ENCODE data around the gene RPGRIP1L.
A peak's percentile ranks its signal among the peaks of the same experiment; 100 is the strongest.
"Not testable (repeated sequence)": the region's sequence is repeated elsewhere in the genome, so short reads cannot be mapped to it uniquely, and the experiment has no call there.

RPGRIP1L gene

GRCh38 chr16:53711390-53711789, 7.7 kb upstream of the RPGRIP1L start:
- no peaks in the 10 kb centered on the region for H3K36me3 ChIP-seq
- no peak for DNase-seq
- no peaks in the 10 kb centered on the region for H3K27me3 ChIP-seq
- no peak overlapping the region for H3K4me3 ChIP-seq (ENCODE audit: low read depth, low read length)
- TF ChIP-seq CTCF (IDR thresholded peaks at IDR 0.05; ENCODE audit: low read depth, low read length) = no peak
- H3K4me1 ChIP-seq = peaks cover 6% of the 10 kb centered on the region; the same call in 1 of the 2 replicates
- H3K9me3 ChIP-seq = no peaks in the 10 kb centered on the region

- no peak overlapping the region for H3K4me3 ChIP-seq (ENCODE audit: low read depth, low read length)
- DNase-seq = no peak
- H3K4me1 ChIP-seq = 0 out of 2 replicates have a peak, but pooled peaks cover 3% of the 10 kb centered on the region
- no peaks in the 10 kb centered on the region for H3K36me3 ChIP-seq
- no peaks in the 10 kb centered on the region for H3K27me3 ChIP-seq
- TF ChIP-seq CTCF (IDR thresholded peaks at IDR 0.05; ENCODE audit: low read depth, low read length) = no peak
- no peaks in the 10 kb centered on the region for H3K9me3 ChIP-seq
Measured at GRCh38 chr16:53708490-53708889, 4.8 kb upstream of the RPGRIP1L start.

- Histone ChIP-seq H3K4me3 (ENCODE audit: low read depth, low read length) (no peak overlapping the region), H3K36me3 (no peaks in the 10 kb centered on the region), H3K4me1 (0 out of 2 replicates have a peak, but pooled peaks cover 3% of the 10 kb centered on the region), H3K27me3 (no peaks in the 10 kb centered on the region), H3K9me3 (no peaks in the 10 kb centered on the region)
- DNase-seq = no peak
- TF ChIP-seq CTCF (IDR thresholded peaks at IDR 0.05; ENCODE audit: low read depth, low read length) = no peak
Measured at GRCh38 chr16:53707671-53708070, 4.0 kb upstream of the RPGRIP1L start.

GRCh38 chr16:53704445-53704813, 770 bp upstream of the RPGRIP1L start:
- Histone ChIP-seq H3K27me3 (no peaks in the 10 kb centered on the region), H3K9me3 (no peaks in the 10 kb centered on the region), H3K4me1 (no peaks in the 10 kb centered on the region), H3K36me3 (no peaks in the 10 kb centered on the region), H3K4me3 (ENCODE audit: low read depth, low read length) (peak overlapping the region; percentile 94)
- TF ChIP-seq CTCF (IDR thresholded peaks at IDR 0.05; ENCODE audit: low read depth, low read length) = no peak
- no peak for DNase-seq

GRCh38 chr16:53698271-53698670, 5.4 kb downstream of the RPGRIP1L start:
- not testable (repeated sequence) for H3K27me3 ChIP-seq; H3K4me3 ChIP-seq (ENCODE audit: low read depth, low read length); H3K4me1 ChIP-seq; DNase-seq; H3K36me3 ChIP-seq; H3K9me3 ChIP-seq

- H3K36me3 ChIP-seq = peaks cover 8% of the 10 kb centered on the region; the same call in 1 of the 2 replicates
- H3K9me3 ChIP-seq = no peaks in the 10 kb centered on the region
- H3K27me3 ChIP-seq = no peaks in the 10 kb centered on the region
- no peak for TF ChIP-seq CTCF (IDR thresholded peaks at IDR 0.05; ENCODE audit: low read depth, low read length)
- H3K4me1 ChIP-seq = no peaks in the 10 kb centered on the region
- no peak overlapping the region for H3K4me3 ChIP-seq (ENCODE audit: low read depth, low read length)
- no peak for DNase-seq
Measured at GRCh38 chr16:53695070-53695469, 8.6 kb downstream of the RPGRIP1L start.

- no peaks in the 10 kb centered on the region for H3K27me3 ChIP-seq
- DNase-seq = no peak
- H3K4me3 ChIP-seq (ENCODE audit: low read depth, low read length) = no peak overlapping the region
- H3K9me3 ChIP-seq = no peaks in the 10 kb centered on the region
- no peaks in the 10 kb centered on the region for H3K4me1 ChIP-seq
- H3K36me3 ChIP-seq = peaks cover 8% of the 10 kb centered on the region; the same call in 1 of the 2 replicates
- TF ChIP-seq CTCF (IDR thresholded peaks at IDR 0.05; ENCODE audit: low read depth, low read length) = no peak
Measured at GRCh38 chr16:53693320-53693719, 10.3 kb downstream of the RPGRIP1L start.
